OCI-LY3 (cell line): ENCODE measurements around the gene BRSK2.

Source experiments
- H2AFZ ChIP-seq: fragments of 200-600, 300-600 bp; shearing (Covaris generic); 2 replicates; pipeline ENCODE4 v1.6.0; 2014; ENCODE audit warnings: antibody characterized with exemption, low read depth, low read length
- H3K27ac ChIP-seq: fragments of 200-600, 300-600 bp; sonication (generic); 2 replicates; pipeline ENCODE4 v1.5.1; 2014; ENCODE audit warnings: mild to moderate bottlenecking, low read length, moderate library complexity, mixed read lengths
- H3K27me3 ChIP-seq: fragments of 200-600, 300-600 bp; sonication (generic); 2 replicates; pipeline ENCODE4 v1.6.1; 2014; ENCODE audit warnings: low read depth, low read length, mixed read lengths
- H3K36me3 ChIP-seq: fragments of 200-600, 300-600 bp; sonication (generic); replicated peaks from 2 replicates; pipeline ENCODE3; 2014; ENCODE audit warnings: low read depth, low read length, mixed read lengths
- H3K4me1 ChIP-seq: fragments of 300-600, 200-600 bp; sonication (generic); 2 replicates; pipeline ENCODE4 v1.6.1; 2014; ENCODE audit warnings: low read length, mixed read lengths
- H3K4me2 ChIP-seq: fragments of 200-600, 300-600 bp; sonication (generic); 2 replicates; pipeline ENCODE4 v1.6.1; 2014; ENCODE audit warnings: low read length, mixed read lengths
- H3K4me3 ChIP-seq: fragments of 300-600, 200-600 bp; sonication (generic); 2 replicates; pipeline ENCODE4 v1.5.1; 2014; ENCODE audit warnings: antibody characterized with exemption, mild to moderate bottlenecking, low read length, moderate library complexity
- H3K79me2 ChIP-seq: fragments of 300-600, 200-600 bp; shearing (Covaris generic); 2 replicates; pipeline ENCODE4 v1.6.1; 2014; ENCODE audit warnings: mild to moderate bottlenecking, low read length, mixed read lengths
- H3K9ac ChIP-seq: fragments of 300-600, 200-600 bp; shearing (Covaris generic); 2 replicates; pipeline ENCODE4 v1.6.0; 2014; ENCODE audit warnings: mild to moderate bottlenecking, low read length, moderate library complexity
- H3K9me3 ChIP-seq: fragments of 200-600, 300-600 bp; shearing (Covaris generic); 2 replicates; pipeline ENCODE4 v1.6.1; 2014; ENCODE audit warnings: low read length, mixed read lengths; ENCODE audit not compliant: insufficient read depth
- H4K20me1 ChIP-seq: fragments of 200-600, 300-600 bp; sonication (generic); 2 replicates; pipeline ENCODE4 v1.6.1; 2016; ENCODE audit warnings: low read length, mixed read lengths; ENCODE audit not compliant: insufficient read depth
- CTCF ChIP-seq: fragments of 200-600, 300-600 bp; sonication (generic); IDR thresholded peaks from 2 replicates; pipeline ENCODE4 v1.5.1; 2014; ENCODE audit warnings: antibody characterized with exemption, low read length, low read depth
- EZH2phosphoT487 ChIP-seq: fragments of 200-600 bp; shearing (Covaris generic); IDR thresholded peaks from 2 replicates; pipeline ENCODE4 v1.6.1; 2018; ENCODE audit warnings: antibody characterized with exemption, mixed run types, low read depth

BRSK2 gene

DNA sequence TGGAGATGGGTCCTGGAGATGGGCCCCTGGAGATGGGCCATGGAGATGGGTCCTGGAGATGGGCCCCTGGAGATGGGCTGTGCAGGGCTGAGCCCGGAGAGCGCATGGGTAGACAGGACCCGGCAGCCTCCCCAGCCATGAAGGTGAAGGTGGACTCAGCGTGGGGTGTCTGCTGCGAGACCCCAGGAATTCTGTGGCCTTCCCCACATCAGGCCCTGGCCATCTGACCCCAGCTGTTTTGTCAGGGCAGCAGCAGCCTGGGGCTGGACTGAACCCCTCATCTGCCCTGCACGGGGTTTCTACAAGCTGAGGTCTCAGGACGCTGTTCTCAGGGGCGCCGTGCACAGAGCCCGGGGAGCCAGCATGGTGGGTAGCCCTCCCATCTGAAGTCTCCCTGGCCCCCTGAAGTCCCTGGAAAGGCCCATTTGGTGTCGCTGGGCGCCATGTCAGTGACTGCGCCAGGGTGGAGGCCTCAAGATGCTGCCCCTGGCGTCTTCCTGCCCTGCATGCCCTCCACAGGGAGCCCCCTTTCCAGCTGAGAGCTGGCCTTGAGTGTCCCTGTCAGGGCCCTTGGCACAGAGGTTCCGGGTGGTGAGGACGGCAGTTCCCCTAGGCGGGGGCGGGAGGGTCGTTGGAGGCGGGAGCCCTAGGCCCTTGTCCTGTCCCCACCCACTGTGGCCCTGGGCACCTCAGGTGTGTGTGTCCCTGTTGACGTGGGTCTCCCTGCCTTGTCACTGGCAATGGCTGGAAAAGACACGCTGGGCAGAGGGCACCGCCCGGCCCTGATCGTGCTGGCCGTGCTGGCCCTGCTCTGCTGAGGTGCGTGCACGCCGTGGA is 5.4 kb downstream of the BRSK2 start:
- H3K27me3 ChIP-seq, result no peaks in the 10 kb centered on the region
- no peaks in the 10 kb centered on the region for H3K36me3 ChIP-seq
- no peaks in the 10 kb centered on the region for H4K20me1 ChIP-seq
- H3K4me2 ChIP-seq, result no peak overlapping the region
- no peaks in the 10 kb centered on the region for H3K9me3 ChIP-seq
- no peak overlapping the region for H2AFZ ChIP-seq
- no peak overlapping the region for H3K4me3 ChIP-seq
- no peak for TF ChIP-seq EZH2phosphoT487
- no peak for TF ChIP-seq CTCF
- H3K27ac ChIP-seq, result no peak overlapping the region
- H3K79me2 ChIP-seq, result no peaks in the 10 kb centered on the region
- H3K9ac ChIP-seq, result no peak overlapping the region
- no peaks in the 10 kb centered on the region for H3K4me1 ChIP-seq

DNA sequence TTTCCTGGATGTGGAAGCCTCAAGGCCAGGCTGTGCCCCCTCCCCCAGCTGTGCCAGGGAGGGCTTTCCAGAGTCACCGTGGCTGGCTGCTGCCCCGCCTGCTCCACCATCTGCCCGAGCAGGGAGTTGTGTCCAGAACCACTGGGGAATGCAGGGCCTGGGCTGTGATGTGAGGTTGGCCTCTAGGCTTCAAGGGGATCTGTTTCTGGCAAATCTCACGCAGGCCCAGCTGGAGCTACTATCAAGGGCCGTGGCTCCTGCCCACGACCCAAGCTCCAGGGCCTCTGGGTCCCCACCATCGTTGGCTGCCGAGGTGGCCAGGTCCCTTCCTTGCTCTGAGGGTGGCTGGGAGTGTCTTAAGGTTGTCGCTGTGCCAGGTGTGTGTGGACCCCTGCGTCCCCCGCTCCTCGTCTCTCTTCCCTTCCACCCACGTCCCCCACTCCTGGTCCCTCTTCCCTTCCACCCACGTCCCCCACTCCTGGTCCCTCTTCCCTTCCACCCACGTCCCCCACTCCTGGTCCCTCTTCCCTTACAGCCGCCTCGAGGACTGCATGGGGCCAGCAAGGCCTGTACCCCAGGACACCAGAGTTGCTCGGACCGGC is 6.1 kb downstream of the BRSK2 start:
- Histone ChIP-seq H3K27ac (no peak overlapping the region), H3K4me1 (no peaks in the 10 kb centered on the region), H3K4me2 (no peak overlapping the region), H4K20me1 (no peaks in the 10 kb centered on the region), H3K27me3 (no peaks in the 10 kb centered on the region), H3K9me3 (no peaks in the 10 kb centered on the region), H2AFZ (no peak overlapping the region), H3K9ac (no peak overlapping the region), H3K79me2 (no peaks in the 10 kb centered on the region), H3K4me3 (no peak overlapping the region), H3K36me3 (no peaks in the 10 kb centered on the region)
- TF ChIP-seq CTCF (no peak), EZH2phosphoT487 (no peak)

GRCh38 chr11:1396375-1396841 is 6.7 kb downstream of the BRSK2 start:
- TF ChIP-seq CTCF (no peak), EZH2phosphoT487 (no peak)
- H3K36me3 ChIP-seq, result no peaks in the 10 kb centered on the region
- no peak overlapping the region for H2AFZ ChIP-seq
- no peaks in the 10 kb centered on the region for H4K20me1 ChIP-seq
- no peaks in the 10 kb centered on the region for H3K4me1 ChIP-seq
- H3K4me3 ChIP-seq, result no peak overlapping the region
- H3K27me3 ChIP-seq, result no peaks in the 10 kb centered on the region
- no peak overlapping the region for H3K4me2 ChIP-seq
- H3K9me3 ChIP-seq, result no peaks in the 10 kb centered on the region
- H3K27ac ChIP-seq, result no peak overlapping the region
- no peak overlapping the region for H3K9ac ChIP-seq
- H3K79me2 ChIP-seq, result no peaks in the 10 kb centered on the region

- Histone ChIP-seq H3K27me3 (no peaks in the 10 kb centered on the region), H3K36me3 (no peaks in the 10 kb centered on the region), H4K20me1 (no peaks in the 10 kb centered on the region), H3K4me3 (no peak overlapping the region), H3K27ac (no peak overlapping the region), H3K4me1 (no peaks in the 10 kb centered on the region), H2AFZ (no peak overlapping the region), H3K9me3 (no peaks in the 10 kb centered on the region), H3K79me2 (no peaks in the 10 kb centered on the region), H3K4me2 (no peak overlapping the region), H3K9ac (no peak overlapping the region)
- TF ChIP-seq EZH2phosphoT487, result no peak
- TF ChIP-seq CTCF, result no peak
Measured at GRCh38 chr11:1397146-1397861, 7.6 kb downstream of the BRSK2 start.
